Activated CD8-positive, alpha-beta memory T cell treated with anti-CD3 and anti-CD28 coated beads, Interleukin-2, amount 50 U/mL, for 4 hours (primary cell): ENCODE data around the gene BRINP2.

Source experiments
- DNase-seq: peaks from one replicate; pipeline ENCODE4 v3.0.0-alpha.2; 2020

BRINP2 gene

DNA sequence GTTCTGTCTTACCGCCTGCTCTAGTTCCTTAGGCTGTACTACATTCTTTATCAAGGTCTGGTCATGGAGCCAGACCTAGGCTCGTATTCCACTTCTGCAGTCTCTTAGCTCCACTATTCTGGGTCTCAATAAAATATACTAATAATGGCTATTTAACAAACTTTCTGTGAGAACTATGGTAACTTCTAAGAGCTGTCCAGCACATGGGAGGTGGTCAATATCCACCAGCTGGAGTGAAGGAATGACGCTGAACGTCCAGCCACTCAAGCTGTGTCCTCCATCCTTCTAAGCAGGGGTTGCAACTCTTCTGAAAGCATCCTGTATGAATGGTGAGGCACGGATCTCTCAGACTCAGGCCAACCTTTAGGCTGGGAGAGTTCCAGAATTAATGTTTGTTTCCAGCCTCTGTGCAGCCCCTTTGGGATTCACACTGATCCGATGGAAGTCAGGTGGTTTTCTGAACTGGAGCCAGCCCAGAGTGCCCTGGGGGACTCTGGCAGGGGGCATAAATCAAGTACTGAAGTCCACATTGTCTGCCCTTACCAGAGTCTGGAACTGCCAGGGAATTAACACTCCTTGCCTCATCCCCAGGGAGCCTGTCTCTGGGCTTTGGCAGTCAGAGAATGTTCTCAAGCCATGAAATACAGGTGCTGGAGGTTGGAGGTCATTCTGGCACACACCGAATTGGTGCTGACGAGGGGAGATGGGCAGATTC lies 57.4 kb downstream of the BRINP2 start:
- no peak for DNase-seq

DNA sequence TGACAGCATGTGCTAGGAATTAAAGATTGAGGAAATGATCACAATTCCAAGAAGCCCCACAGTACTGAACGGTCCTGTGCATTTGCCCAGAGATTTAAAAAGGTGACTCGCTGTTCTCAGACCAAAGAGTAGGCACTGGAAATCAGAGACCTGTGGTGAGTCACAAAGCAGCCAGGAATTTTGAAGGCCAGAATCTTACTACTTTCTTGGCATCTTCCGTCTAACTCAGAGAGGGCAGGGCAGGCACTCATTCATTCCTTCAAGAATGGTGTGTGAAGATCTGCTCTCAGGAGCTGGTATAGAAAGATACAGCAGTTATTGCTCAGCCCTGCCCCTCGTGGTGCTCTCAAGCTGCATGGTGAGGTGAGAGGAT lies 57.9 kb downstream of the BRINP2 start:
- no peak for DNase-seq

DNA sequence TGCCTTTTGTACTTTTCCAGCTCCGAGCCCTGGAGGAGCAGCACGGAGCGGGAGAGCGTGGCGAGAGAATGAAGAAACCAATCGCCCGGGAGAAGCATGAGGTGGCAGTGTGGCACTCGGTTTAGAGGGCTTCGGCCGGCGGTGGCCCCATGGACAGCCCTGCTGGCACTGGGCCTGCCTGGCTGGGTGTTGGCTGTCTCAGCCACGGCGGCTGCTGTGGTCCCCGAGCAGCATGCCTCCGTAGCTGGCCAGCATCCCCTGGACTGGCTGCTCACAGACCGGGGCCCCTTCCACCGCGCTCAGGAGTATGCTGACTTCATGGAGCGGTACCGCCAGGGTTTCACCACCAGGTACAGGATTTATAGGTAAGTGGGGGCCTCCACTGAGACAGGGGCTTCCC lies 59.0 kb downstream of the BRINP2 start:
- no peak for DNase-seq

DNA sequence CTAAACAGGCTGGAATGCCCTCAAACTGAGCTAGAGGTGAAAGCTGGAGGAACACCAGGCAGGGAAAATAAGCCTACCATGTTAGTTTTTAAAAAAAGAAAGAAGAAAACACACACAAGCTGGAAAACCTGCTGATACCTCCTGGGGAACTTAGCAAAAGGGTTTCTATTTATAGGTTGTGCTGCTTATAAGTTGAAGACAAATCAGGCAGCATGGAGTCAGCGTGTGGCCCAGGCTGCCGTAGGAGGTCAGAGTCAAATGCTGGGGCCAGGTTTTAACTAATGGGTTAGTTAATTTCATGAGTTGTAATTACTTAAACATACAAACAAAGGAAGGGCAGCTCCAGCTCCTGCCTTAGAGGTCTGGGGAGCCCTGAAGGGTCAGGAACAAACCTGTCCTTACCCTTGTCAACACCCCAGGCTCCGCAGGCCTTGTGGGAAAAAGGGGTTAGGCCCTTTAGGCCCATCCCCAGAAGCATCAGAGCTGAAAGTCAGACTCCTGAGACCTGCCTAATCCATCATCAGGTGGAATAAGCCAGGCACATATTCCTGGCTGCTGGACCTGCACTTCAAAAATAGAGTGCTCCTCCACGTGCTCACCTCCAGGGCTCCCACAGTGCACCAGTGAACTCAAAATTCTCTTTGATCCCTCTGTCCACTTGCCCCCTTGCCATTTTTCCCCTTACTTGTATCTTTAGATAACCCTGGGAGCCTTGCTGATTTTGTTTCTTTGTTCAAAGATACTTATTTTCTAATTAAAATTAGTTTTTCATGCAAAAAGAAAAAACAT lies 59.7 kb downstream of the BRINP2 start:
- DNase-seq: no peak

DNA sequence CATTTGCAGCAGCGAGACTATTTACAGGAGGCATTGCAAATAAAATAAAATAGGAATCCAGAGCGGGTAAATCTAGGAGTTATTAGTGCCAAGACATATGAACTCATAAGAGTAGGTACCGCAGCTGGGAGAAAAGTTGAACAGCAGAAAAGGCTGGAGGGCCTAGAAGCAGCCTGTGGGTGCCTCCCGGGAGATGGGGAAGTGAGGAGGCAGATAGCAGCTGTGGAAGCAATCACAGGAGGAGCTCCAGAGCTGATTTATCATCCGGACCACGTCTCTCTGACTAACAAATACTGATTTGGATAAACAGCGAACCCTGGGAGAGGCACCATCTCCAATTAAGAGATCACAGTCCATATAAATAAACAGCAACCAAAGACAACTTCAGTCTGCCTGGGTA lies 64.6 kb downstream of the BRINP2 start:
- DNase-seq: no peak

DNA sequence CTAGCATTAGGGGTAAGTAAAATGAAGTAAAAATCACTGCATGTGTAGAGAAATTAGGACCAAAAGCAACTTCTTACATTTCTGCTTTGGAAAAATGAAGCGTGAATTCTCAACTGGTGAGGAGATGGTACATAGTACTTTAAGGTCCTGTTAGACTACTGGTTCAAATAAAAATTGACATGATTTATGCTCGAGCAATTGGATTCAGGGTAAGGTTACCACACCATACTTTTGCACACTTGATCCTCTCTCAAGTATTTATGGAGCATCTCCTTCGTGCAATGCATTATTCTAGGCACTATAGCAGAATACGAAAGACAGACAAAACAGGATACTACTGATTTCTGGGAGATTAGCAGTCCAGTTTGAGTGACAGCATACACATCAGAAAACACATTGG lies 66.2 kb downstream of the BRINP2 start:
- no peak for DNase-seq

DNA sequence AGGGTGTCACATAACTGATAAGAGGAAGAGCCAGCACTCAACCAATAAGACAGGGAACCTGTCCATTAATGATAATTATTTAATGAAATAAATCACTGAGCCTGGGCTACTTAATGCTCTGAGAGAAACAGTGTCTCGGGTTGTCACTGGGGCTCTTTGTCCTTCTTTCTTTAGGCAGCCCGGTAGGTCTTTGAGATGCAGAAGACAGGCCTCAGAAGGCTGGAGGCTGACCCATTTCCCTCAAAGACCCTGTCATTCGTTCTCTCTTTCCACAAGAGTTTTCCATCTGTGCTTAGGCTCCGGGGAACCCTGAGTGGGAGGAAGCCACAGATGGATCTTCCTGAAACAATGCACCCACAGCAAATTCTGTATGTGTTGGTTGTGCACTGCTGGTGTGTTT lies 68.2 kb downstream of the BRINP2 start:
- DNase-seq: no peak

DNA sequence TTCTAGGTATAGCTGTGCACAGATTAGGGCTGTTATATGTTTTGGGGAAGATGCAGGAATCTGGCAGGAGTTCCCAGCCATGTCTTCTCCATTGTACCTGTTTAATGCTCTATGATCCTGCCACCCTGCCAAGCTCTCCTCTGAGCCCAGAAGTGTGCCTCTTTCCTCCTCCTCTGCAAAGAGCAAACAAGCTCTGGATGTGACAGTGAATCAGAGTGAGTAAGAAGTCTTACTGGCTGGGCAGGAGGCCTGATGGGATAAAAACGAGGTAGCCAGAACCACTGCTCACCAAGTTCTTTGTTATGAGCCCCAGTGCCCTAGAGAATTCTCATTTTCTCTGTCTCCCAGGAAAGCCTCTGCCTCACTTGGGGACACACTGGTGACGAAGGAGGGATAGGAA lies 69.0 kb downstream of the BRINP2 start:
- DNase-seq: no peak

DNA sequence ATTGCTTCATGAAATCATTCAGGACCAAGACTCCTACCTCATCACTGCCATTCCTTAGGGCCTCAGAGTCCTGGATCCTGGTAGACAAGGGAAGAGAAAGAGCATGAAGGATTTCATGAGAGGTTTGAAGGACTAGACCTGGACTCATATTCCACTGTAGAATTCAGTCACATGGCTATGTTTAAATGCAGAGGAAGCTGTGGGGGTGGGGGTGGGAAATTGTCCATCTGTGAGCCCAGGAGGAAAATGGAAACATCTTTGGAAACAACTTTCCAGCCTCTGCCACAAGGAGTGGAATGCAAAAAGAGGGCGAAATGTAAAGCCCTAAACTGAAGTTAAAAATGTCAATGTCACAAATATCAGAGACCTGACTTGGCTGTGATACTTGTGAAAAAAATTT lies 73.0 kb downstream of the BRINP2 start:
- no peak for DNase-seq

DNA sequence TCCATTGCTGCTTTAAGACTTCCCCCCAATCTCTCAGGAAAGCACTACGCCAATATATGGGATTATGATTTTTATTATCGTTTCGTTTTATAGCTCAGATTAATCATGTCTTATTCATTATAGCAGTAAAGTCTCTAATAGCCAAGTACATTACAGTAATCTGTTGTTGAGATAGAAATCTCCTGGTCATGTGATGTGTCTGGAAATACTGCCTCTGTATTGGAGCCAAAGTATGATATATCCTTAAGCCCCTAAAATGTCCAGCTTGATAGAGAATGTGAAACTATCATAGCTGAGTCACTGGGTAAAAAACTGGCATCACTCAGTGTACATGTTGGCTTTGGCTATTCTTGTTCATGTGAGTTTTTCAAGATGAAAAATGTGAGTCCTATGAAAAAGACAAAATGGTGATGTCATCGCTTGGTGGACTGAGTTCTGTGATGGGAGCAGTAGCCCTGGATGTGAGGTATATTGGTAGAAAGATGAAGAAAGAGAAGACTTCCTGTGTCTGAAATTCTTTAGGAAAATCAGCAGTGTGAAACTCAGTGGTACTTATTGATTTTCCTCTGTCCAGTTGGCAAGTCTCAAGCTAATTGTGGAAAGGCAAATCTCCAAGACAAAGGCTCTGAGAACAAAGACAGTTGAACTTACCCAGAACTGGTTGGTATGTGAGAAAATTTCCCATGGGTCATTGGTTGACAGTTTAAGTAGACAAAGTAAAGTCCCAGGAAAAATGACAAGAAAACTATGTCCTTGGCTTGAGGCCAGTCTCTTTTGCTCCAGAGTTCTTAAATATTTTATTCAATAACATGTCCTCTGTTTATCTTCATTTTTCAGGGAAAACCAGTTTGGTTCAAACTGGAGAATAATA lies 76.2 kb downstream of the BRINP2 start:
- no peak for DNase-seq

DNA sequence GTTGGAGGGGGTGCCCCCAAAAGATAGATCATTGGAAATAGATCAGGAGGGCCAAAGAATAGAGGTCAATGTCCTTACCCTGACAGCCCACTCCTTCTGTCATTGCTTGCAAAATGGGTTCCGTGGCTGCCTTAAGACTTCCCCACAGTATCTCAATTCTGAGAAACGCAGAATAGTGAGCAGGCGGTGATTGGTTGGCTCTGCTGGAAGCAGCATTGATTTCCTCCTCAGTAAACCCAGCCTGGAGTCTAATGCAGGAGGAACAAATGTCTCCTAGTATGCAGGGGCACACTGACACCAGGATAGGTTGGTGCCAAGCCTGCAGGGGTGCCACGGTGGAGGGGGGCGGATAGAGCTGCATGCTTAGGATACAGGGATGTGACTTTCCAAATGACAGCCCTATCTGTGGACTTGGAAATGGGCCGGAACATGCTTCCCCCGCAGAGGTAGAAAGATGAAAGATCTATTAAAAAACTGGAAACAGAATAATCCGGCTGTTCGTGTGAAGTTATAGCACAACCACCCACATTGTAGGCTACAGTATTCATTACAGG lies 76.9 kb downstream of the BRINP2 start:
- no peak for DNase-seq

DNA sequence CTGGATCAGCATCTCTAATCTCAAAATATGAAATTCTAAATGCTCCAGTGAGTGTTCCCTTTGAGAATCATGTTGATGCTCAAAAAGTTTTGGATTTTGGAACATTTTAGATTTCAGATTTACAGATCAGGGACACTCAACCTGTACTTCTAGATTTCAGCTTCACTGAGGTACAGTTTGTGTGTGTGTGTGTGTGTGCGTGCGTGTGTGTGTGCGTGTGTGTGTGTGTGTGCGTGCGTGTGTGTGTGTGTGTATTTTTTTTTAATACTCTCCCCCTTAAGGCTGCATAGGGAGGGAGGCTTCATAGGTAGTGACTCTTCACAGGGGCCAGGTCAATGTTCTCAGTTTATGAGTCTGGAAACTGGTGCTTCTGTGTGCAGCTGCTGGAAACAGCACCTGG lies 77.5 kb downstream of the BRINP2 start:
- DNase-seq: no peak

DNA sequence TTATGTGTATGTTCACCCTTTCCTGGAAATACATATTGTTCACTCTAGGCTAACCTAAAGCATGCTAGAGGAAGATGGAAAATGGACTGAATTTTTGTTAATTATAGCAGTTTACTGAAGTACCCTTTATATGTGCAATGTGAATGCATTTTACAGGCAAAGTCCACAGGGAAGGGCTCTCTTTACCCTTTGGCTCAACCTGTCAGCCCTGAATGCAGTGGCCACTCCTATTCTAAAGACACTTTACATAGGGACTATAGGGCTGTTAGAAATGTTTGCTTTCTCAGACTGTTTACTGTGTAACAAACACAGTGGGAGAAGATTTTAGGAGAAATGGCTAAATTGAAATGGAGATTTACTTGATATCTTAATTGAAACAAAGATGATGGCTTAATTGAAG lies 78.5 kb downstream of the BRINP2 start:
- no peak for DNase-seq

DNA sequence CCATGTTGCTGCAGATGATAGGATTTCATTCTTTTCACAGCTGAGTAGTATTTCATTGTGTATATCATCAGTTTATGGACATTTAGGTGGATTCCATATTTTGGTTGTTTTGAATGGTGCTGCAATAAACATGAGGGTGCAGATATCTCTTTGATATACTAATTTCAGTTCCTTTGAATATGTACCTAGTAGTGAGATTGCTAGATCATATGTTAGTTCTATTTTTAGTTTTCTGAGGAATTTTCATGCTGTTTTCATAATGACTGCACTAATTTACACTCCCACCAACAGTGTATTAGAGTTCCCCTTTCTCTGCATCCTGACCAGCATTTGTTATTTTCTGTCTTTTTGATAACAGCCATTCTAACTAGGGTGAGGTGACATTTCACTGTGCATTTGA lies 82.1 kb downstream of the BRINP2 start:
- DNase-seq: no peak

DNA sequence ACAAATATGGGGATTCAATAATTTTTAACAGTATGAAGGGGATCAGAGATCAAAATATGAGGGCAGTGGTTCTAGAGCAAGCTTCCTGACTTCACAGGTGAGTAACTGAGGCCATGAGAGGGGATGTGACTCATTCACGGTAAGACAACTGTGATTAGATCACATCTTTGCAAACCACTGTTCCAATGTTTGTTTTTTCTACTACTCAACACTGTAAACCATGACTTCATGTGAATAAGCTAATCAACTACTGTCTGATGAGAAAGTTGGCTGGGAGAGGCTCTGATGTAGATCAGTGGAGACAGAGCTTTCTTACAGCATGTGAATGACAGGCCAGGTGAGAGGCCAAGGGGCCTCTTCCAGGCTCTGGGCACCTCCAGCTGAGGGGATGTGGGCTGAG lies 84.7 kb downstream of the BRINP2 start:
- no peak for DNase-seq

DNA sequence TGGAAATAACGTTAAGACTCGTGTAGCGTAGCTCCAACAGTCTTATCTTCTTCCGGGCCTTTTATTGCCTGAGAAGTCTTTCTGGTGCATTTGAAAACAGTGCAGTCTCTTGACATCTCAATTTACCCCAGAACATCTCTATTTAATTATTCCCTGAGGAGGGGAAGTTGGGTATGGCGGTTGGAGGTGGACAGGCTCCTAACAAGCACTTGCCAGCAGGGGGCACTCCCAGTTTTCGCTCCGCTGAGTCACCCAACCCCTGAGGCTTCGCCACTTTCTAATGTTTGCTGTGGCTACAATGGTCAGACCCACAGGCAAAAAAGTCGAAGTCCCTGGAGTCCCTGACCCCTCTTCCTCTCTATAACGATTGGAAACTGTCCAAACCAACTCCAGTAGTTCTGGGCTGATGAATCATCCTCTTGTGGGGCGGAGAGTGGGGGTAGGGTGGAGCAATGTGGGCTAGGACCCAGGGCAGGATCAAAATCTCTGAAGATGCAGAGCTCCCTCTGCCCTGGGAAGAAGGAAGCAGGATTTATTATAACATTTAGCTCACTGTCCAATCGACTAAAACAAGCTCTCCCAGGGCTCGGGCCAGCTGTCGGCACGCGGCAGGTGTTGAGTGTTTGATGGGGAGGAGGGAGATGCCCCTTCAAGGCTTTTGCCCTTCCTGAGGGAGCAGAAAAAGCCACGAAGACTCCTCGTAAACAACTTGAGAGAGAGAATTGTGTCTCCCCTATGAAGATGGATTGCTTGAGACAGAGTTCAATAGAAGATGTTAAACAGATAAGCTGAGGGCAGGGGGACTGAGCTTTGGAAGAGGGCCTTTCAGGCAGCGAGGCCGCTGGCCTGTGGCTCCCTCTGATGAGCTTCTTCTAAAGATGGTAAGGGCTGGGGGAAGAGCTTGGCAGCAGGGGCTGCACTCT lies 85.7 kb downstream of the BRINP2 start:
- DNase-seq: no peak

DNA sequence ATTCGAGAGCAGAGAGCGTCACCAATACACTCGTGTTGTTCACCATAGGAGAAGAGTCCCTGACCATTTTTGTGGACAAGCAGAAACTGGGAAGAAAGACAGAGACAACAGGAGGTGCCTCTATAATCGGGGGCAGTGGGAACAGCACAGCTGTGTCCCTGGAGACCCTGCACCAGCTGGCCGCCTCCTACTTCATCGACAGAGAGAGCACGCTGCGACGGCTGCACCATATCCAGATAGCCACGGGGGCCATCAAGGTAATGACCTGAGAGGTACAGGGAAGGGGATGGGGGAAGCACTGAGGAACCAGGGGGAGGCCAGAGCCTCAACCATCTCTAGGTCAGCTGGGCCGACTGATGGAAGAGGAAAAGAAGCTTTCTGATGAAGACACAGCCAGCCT lies 86.4 kb downstream of the BRINP2 start:
- no peak for DNase-seq

DNA sequence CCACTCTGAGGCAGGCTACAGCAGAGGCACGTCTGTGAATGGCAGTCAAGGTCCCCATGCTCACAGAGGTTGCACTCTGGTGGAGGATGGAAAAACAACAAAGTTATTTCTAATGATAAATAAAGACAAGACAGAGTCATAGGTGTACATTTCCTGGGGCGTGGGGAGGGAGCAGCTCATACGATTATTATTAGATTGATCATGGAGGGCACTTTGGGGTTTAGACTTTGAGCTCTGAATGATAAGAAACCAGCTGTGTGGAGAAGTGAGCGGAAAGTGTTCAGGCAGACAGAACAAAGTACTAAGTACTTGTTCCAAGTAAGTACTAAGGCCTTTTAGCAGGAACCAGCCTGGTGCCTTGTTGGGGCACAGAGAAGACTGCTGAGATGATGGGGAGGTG lies 86.8 kb downstream of the BRINP2 start:
- no peak for DNase-seq

DNA sequence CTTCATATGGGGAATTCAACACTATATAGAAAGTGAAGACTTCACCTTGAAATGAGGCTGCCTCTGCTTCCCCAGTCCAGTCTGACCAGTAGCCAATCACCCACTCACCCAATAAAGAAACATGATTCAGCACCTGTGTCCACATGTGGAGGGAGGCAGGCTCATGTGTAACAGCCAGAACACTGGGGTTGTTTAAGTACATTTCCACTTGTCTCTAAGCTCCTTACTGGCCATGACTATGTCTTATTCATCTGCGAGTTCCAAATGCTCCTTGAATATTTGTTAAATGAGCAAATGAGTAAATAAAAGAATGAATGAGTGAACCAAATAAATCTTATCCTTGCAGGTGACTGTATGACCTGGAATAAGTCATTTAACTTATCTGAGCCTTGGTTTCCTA lies 100.1 kb downstream of the BRINP2 start:
- no peak for DNase-seq

DNA sequence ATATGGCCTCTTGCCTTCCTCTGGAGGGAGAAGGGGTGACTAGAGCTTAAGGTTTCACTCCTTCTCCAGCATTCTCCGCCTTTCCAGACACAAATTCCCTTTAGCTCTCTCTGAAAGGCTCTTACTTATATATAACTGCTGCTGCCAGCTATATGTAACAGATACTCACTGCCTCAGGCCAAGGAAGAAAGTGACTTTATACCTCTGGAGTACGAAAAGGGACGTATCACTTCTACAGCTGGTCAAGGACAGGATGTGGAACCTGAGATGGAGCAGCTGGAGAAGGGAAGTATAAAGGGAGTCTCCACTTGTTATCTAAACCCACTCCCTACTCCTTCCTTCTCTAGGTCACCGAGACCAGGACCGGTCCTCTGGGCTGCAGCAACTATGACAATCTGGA lies 102.4 kb downstream of the BRINP2 start:
- DNase-seq: no peak

DNA sequence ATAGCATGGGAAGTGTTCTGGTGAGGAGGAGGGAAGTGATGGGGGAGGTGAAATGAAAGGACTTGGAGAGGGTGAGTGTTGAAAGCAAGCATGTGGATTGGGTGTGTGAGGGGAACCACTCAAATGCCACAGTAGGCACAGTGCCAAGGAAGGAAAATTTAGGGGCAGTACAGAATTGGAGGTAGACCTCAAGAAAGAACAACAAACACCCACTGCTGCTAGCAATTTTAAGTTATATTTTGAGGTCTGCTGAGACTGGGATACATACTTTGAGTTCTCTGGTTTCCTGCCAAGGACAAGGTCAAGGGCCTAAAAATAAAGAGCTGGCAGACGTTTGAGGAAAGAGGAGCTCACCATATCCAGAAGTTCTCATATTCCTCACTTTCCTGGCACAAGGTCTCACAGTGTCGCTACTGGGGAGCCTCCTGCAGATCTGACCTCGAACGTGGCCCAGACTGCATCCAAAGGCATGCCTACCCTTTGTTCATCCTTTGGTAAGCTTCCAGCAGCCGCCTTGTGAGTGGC lies 104.0 kb downstream of the BRINP2 start:
- DNase-seq: no peak

DNA sequence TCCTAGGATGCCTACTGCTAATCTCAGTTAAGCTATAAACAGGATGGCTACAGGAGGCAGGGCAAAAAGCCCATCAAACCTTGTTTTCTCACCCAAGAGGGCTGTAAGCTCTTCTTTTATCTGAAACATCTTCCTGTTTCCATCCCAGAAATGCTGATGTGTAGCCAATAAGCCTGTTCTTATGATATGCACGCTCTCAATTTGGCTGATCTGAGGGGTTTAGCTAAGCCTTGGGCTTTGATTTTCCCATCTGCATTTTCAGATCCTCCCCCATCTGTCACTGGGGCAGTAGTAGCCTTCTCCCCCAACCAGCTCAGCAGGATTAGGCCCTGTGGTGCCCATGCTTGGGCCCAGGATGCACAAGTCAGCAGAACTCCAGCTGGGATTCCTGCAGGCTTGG lies 105.0 kb downstream of the BRINP2 start:
- DNase-seq: no peak
